ENCODE data around the gene DEF6. TPM values are rescaled to one million over a fixed set of nuclear protein-coding genes. Genes with fewer than 3 reads are reported as not detected.
A peak's percentile ranks its signal among the peaks of the same experiment; 100 is the strongest.

DEF6 gene
- total and polyA plus RNA-seq, 11 donors = 0.38 to 14.4 (median 1.1) TPM

GRCh38 chr6:35287671-35288396 lies 9.8 kb upstream of the DEF6 start:
- intact Hi-C loops (cut with DNase I) = loop anchor here in 1 of 10 donors (5.0 kb wide), 1 partner anchor 34 kb away; no protein-coding TSS in a partner anchor
- no peaks in the 10 kb centered on the region for H3K9me3 ChIP-seq
- H3K27me3 ChIP-seq = no peaks in the 10 kb centered on the region
- WGBS, 4 donors = 92 to 95% (median 94%) methylated on average over 10 to 12 of the region's 12 CpGs
- H3K4me1 ChIP-seq = peaks cover 0 to 7% (median 0%) of the 10 kb centered on the region in 12 donors
- H3K36me3 ChIP-seq = peaks cover 0 to 100% (median 96%) of the 10 kb centered on the region in 9 donors
- TF ChIP-seq POLR2A (IDR thresholded peaks at IDR 0.05) (no peak), CTCF (IDR thresholded peaks at IDR 0.05) (no peak)
- no peak overlapping the region for H3K27ac ChIP-seq
- H3K4me3 ChIP-seq = no peak overlapping the region
- ATAC-seq (peak in 1 of 4 donors; percentile 7), DNase-seq (no peak)

GRCh38 chr6:35288834-35289233 lies 8.8 kb upstream of the DEF6 start:
- DNase-seq (no peak), ATAC-seq (no peak)
- Histone ChIP-seq H3K27me3 (no peaks in the 10 kb centered on the region), H3K4me3 (no peak overlapping the region), H3K27ac (no peak overlapping the region), H3K9me3 (no peaks in the 10 kb centered on the region), H3K4me1 (peaks cover 0 to 7% (median 0%) of the 10 kb centered on the region in 12 donors), H3K36me3 (peaks cover 0 to 100% (median 96%) of the 10 kb centered on the region in 9 donors)
- WGBS, 4 donors = 72 to 75% (median 73%) methylated on average over 4 of the region's 4 CpGs
- intact Hi-C loops (cut with DNase I) = loop anchor here in 1 of 10 donors (5.0 kb wide), 1 partner anchor 33 kb away; no protein-coding TSS in a partner anchor
- TF ChIP-seq POLR2A (IDR thresholded peaks at IDR 0.05) (no peak), CTCF (IDR thresholded peaks at IDR 0.05) (no peak)

DNA sequence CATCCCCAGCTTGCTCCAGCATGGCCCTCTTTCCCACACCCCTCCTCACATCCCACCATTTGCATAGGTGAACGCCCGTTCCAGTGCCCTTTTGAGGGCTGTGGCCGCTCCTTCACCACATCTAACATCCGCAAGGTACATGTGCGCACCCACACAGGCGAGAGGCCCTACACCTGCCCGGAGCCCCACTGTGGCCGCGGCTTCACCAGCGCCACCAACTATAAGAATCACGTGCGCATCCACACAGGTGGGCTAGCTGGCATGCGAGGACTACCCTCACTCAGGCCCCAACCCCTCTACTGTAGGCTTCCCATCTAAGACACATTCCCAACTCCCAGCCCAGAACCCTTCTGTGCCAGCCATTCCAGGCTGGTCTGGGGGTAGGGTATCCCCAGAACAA lies 6.1 kb upstream of the DEF6 start:
- Histone ChIP-seq H3K27ac (no peak overlapping the region), H3K27me3 (no peaks in the 10 kb centered on the region), H3K9me3 (no peaks in the 10 kb centered on the region), H3K36me3 (peaks cover 0 to 94% (median 88%) of the 10 kb centered on the region in 9 donors), H3K4me3 (no peak overlapping the region), H3K4me1 (peaks cover 0 to 7% (median 0%) of the 10 kb centered on the region in 12 donors)
- no peak for ATAC-seq
- TF ChIP-seq CTCF (IDR thresholded peaks at IDR 0.05) (no peak), POLR2A (IDR thresholded peaks at IDR 0.05) (no peak)
- no peak for DNase-seq
- 94 to 97% (median 96%) methylated on average over 13 of the region's 13 CpGs for WGBS, 4 donors
- intact Hi-C loops (cut with DNase I) = loop anchor here in 3 of 10 donors (5.0 kb wide), 1 partner anchor 36 kb away; no protein-coding TSS in a partner anchor

DNA sequence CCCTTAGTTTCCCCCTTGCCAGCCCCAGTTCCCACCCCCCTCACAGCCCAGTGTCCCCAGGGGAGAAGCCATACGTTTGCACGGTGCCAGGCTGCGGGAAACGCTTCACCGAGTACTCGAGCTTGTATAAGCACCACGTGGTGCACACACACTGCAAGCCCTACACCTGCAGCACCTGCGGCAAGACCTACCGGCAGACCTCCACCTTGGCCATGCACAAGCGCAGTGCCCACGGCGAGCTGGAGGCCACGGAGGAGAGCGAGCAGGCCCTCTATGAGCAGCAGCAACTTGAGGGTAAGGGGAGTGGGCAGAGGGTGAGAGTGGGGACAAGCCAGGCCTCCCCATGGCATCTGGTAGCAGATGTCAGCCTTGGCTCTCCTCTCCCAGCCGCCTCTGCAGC lies 5.1 kb upstream of the DEF6 start:
- no peak for DNase-seq
- intact Hi-C loops (cut with DNase I) = loop anchor here in 3 of 10 donors (5.0 kb wide), 1 partner anchor 35 kb away; no protein-coding TSS in a partner anchor
- Histone ChIP-seq H3K36me3 (peaks cover 0 to 85% (median 78%) of the 10 kb centered on the region in 9 donors), H3K4me3 (no peak overlapping the region), H3K9me3 (no peaks in the 10 kb centered on the region), H3K27me3 (no peaks in the 10 kb centered on the region), H3K4me1 (peaks cover 0 to 16% (median 6%) of the 10 kb centered on the region in 12 donors), H3K27ac (no peak overlapping the region)
- 72 to 82% (median 77%) methylated on average over 14 to 15 of the region's 15 CpGs for WGBS, 4 donors
- no peak for TF ChIP-seq CTCF (IDR thresholded peaks at IDR 0.05)
- TF ChIP-seq POLR2A (IDR thresholded peaks at IDR 0.05) = no peak
- no peak for ATAC-seq

Measured in heart left ventricle (tissue), 16 donors.